IPS-18c (cell line): ENCODE data around the gene ACVR1C.
"Not testable (repeated sequence)": the region's sequence is repeated elsewhere in the genome, so short reads cannot be mapped to it uniquely, and the experiment has no call there.

Source experiments
- H3K4me3 ChIP-seq: 2 replicates; pipeline ENCODE4 v1.7.0; 2013; ENCODE audit warnings: low read depth, mild to moderate bottlenecking, low read length, moderate library complexity; ENCODE audit not compliant: insufficient read depth
- H3K9me3 ChIP-seq: one replicate; pipeline ENCODE4 v1.6.1; 2013; ENCODE audit warnings: mild to moderate bottlenecking, low read length, moderate library complexity; ENCODE audit not compliant: control insufficient read depth, insufficient read depth

Gene ACVR1C

DNA sequence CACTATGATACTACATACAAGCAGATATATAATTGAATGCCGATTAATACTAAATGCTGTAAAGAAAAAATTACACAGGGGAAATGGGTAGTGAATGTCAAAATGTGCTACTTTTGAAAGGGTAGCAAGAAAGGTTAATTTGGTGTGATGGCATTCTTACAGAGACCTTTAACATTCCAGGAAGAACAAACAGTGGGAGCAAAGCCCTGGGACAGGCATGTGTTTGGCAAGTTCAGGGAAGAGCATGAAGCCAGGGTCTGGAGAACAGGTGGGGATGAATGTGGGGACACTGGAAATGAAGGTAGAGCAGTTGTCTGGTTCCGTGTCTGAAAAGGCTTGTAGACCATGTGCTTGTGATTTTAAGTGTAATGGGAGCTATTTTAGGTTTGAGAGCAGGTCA, 102.6 kb downstream of the ACVR1C start:
- Histone ChIP-seq H3K4me3 (no peak overlapping the region), H3K9me3 (no peaks in the 10 kb centered on the region)

DNA sequence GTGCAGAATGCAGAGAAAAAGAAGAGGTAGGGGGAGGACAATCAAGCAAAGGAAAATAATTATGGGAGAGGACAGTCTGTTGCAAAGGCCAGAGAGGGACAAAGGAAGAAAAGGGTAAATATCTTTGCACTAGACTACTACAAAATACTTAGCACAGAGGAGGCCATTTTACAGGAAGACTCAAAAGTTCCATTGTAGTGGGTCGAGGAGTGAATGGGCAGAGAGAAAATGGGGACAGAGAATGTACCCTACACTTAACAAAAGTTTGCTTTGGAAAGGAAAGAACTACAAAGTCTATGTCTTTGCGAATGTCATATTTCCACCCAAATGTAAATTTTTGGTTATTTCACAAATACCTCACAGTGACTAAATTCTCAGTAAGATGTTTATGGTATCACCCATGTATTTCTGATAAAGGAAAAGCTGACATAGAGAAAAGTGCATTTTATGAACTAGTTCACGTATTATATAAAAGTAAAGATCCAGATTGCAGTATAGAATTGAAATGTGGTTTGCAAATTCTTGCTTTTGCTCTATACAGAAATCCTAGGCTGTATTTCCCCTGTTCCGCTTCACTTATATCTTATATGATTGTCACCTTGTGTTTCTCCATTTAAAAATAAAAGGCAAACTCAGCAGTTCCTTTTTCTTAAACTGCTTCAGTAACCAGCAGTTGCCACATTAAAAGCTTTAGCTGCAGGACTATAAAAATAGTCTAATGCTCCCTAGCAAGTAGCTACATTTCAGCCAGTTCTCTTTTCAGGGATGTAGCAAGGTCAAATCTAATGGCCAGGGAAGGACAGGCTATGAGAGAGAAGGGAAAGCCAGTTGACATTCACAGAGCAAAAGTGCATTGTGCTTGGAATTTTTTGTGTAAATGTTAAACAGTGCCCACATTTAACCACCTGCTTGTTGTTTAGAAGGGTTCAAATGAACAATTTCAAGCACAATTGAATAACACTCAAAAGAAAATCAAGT, 105.1 kb downstream of the ACVR1C start:
- Histone ChIP-seq H3K4me3 (no peak overlapping the region), H3K9me3 (no peaks in the 10 kb centered on the region)

DNA sequence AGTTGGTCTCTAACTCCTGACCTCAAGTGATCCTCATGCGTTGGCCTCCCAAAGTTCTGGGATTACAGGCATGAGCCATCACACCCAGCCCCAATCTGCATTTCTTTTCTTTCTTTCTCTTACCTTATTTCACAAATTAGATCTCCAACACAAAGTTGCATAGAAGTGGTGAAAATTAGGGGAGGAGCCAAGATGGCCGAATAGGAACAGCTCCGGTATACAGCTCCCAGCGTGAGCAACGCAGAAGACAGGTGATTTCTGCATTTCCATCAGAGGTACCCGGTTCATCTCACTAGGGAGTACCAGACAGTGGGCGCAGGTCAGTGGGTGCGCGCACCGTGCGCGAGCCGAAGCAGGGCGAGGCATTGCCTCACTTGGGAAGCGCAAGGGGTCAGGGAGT, 113.7 kb downstream of the ACVR1C start:
- not testable (repeated sequence) for H3K9me3 ChIP-seq, H3K4me3 ChIP-seq

- Histone ChIP-seq H3K4me3 (no peak overlapping the region), H3K9me3 (no peaks in the 10 kb centered on the region)
Observed at GRCh38 chr2:157509744-157510143, 118.9 kb downstream of the ACVR1C start.

DNA sequence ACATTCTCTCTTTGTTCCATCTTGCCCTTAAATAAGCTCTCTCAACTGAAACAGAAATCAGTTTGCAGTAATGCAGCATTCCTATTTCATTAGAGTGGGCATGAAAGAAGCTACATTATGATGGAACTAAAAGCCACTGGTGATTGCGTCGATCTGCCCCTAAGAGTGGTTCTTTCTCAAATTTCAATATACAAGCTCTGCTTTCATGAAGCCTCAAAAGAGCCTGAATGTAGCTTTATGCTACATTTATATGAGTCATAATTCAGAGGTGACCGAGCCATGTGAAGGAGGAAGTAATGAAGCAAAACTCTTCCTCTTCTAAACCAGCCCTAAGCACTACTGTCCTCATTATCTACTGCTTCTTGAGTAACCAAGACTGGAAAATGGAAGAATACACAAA, 120.0 kb downstream of the ACVR1C start:
- H3K9me3 ChIP-seq = no peaks in the 10 kb centered on the region
- H3K4me3 ChIP-seq = no peak overlapping the region

DNA sequence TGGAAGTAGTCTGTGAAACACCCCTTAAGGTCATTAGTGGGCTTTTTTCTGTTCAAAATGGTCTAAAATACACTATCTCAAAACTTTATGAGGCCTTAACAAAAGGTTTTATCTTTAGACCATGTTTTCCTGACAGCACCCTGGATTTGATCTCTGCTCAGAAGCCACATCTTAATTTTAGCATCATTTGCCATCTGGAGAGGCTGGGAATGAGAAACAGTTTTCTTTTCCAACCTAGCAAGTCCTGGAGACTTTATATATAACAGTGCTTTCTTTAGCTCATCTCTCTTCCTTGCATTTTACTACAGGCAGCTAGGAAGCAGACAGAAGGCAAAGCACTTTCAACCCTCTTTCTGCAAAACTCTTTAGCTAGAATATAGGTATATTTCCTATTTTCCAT, 122.1 kb downstream of the ACVR1C start:
- Histone ChIP-seq H3K4me3 (no peak overlapping the region), H3K9me3 (no peaks in the 10 kb centered on the region)

DNA sequence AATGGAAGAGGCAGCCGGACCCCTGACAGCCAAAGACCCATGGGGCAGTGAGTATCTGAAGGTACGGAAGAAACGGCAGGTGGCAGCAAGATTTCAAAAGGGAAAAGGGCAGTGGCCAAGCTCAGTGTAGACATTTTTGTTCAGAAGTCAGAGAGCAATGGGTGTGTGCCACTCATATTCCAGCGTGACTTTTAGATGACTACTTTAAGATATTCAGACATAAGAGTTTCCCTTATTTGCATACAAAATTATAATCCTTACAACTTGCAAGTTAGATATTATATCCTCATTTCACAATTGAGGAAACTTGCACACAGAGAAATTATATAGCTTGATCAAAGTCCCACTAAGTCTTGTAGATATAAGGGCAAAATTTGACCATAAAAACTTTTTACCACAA, 124.0 kb downstream of the ACVR1C start:
- Histone ChIP-seq H3K4me3 (no peak overlapping the region), H3K9me3 (no peaks in the 10 kb centered on the region)

GRCh38 chr2:157501026-157501425, 127.6 kb downstream of the ACVR1C start:
- no peak overlapping the region for H3K4me3 ChIP-seq
- H3K9me3 ChIP-seq = no peaks in the 10 kb centered on the region

DNA sequence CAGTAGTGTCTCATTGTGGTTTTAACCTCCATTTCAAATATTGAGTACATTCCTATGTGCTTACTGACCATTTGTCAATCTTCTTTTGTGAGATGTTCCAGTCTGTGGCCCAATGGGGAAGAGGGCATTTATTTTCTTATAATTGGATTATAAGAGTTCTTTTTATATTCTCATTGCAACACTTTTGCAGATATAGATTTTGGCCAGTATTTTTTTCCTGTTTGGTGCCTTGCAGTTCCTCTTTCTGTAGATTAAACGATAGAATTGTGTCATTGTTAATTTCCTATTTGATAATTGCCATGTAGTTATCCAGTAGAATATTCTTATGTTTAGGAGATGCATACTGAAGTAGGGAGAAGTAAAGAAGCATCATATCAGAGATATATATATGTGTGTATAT, 128.3 kb downstream of the ACVR1C start:
- H3K4me3 ChIP-seq = no peak overlapping the region
- H3K9me3 ChIP-seq = no peaks in the 10 kb centered on the region

DNA sequence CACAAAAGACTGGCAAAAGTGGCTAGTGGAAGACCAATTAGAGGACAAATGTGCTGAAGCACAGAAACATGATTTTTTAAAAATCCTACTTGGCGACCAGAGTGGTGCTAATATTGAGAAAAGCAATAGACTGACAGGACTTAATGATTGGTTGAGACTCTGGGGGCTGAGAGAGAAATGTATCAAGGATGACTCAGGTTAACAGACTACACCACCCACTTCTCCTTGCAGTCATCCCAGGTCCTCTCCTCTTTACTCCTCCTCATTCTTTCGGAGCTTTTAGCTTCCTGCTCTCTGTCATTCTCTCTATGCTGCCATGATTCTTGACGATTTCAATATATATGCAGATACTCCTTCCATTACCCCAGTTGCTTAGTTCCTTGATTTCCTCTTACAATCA, 130.2 kb downstream of the ACVR1C start:
- H3K4me3 ChIP-seq = no peak overlapping the region
- no peaks in the 10 kb centered on the region for H3K9me3 ChIP-seq

DNA sequence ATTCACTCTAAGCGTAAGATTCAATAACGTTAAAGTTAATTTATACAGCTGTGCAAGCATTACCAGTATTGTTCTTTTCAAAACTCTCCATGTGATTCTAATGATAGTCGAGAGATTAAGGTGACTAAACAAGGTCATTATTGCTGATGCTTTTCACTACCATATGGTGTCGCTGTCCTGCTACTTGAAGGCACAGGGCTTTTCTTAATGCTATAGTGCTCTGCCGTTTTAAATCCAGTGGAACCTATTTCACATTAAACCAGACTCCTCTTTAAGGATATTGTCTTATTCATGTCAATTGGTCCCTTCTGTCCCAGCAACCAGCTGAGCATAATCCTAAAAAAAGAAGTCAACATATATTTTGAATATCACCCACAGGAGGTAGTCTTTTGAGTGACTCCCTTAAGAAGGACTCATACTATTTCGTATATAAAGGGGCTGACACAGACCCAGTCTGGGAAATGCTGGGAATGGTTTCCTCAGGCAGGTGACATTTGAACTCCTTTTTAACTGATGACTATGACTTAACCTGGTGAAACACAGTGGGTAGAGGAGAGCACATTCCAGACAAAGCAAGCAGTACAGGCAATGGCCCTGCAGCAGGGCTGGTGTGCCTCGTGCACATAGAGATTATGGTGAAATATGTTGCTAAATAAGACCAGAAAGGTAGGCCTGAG, 130.9 kb downstream of the ACVR1C start:
- Histone ChIP-seq H3K4me3 (no peak overlapping the region), H3K9me3 (no peaks in the 10 kb centered on the region)

DNA sequence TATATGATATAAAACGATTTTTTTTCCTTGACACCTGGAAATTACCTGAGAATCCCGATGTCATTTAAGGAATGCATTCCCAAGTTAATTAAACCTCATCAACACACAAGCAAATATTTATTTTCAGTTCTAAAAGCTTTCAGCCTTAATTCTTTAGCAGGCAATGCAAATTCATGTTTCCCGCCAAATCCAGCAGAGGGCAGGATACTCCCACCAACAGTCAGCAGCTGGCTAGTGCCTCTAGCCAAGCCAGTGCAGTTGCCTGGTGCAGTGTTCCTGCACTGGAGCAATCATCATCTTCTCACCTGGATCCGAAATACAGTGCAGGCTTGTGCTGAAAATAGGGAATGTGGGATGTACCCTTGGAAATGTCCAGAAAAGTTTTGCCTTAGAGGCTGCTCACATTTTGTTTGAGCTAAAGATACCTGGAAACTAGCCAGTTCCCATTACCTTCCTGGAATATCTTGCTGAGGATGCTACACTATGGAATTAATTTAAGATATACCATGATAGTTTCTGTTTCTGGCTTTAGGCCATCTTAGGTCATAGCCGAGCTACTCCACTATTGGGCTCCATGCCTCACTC, 136.4 kb downstream of the ACVR1C start:
- Histone ChIP-seq H3K9me3 (peaks cover 2% of the 10 kb centered on the region), H3K4me3 (no peak overlapping the region)

DNA sequence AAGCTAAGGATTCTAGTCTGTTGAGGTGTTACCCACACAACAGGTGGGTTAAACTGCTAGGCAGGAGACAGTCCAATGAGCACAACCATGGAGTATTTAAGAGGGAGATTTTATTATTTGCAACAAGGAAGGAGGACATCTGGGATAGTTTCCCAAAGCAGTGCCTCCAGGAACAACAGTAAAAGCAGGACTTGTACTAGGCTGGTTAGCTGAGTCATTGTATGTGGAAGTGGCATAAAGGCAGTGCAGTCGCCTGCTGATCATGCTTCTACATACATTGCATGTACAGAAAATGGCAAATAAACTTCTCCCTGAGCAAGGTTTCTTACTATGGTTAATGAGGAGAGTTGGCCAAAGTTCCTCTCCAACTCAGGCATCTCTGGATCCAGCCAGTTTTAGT, 138.7 kb downstream of the ACVR1C start:
- H3K9me3 ChIP-seq = peaks cover 2% of the 10 kb centered on the region

DNA sequence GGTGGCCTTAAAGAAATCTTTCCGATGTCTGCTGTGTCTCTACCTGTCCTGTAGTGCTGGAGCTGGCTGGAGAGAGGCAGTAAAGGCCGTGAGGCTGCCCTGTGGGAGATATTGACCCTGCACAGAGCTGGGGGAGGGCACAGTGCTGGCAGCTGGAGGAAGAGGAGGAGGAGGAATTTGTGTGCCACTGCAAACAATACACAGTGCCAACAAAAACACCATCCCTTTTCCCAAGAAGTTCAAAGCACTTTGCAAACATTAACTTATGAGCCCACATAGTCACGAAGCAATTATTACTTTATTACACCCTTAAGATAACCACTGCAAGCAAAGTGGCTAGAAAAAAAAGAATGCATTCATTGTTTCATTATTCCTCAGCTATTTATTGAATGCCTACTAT, 139.8 kb downstream of the ACVR1C start:
- peaks cover 2% of the 10 kb centered on the region for H3K9me3 ChIP-seq
- no peak overlapping the region for H3K4me3 ChIP-seq

More for the DNA sequence above, 138.7 kb downstream of the ACVR1C start:
- H3K4me3 ChIP-seq = no peak overlapping the region

DNA sequence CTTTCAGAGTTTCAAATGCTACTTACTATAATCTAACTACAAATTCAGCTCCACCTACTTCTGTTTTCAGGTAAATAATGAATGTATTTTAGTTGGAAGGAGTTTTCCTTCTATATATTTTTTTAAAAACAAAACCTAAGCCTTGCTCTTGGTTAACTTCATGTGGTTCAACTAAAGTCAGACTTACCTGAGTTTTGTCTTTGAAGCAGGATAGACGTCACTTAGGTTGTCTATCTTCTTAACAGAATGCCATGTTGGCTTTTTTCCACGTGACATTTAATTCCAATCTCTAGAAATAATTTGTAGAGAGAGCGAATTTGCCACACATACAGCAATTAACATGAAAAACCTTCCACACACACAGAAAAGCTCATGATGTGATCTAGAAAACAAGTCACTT, 140.9 kb downstream of the ACVR1C start:
- Histone ChIP-seq H3K4me3 (no peak overlapping the region), H3K9me3 (peaks cover 2% of the 10 kb centered on the region)

GRCh38 chr2:157487271-157487610, 141.4 kb downstream of the ACVR1C start:
- no peak overlapping the region for H3K4me3 ChIP-seq
- H3K9me3 ChIP-seq = peaks cover 2% of the 10 kb centered on the region

DNA sequence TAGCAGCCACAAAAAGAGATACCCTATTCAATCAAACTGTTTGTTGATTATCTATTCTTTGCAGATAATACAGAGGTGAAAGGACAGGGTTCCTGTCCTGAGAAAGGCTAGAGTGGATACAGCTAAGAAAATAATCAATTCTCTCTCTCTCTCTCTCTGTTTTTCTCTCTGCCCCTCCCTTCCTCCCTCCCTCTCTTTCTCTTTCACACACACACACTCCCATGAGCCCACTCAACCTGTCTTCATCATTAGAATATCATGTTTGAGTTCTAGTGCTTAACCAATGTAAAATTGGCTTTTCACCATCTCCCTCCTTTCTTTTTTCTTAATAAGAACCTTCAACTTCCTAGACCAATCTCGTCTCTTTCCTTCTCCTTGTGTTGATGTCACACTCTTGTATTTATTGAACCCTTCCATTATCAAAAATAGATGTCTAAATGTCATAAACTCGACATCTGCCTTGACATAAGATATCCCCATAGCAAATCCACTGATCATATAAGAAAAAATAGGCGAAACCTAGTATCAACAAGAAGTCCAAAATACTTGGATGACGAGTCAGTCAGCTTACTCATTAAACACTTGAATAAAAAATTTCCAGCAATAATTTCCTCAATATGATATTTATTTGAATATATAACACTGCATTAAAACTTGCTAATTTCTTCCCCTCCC, 141.9 kb downstream of the ACVR1C start:
- peaks cover 2% of the 10 kb centered on the region for H3K9me3 ChIP-seq
- no peak overlapping the region for H3K4me3 ChIP-seq
